Amniotic stem cell (primary cell): ENCODE measurements around the gene NAALADL2.

Experiments used
- DNase-seq: peaks from one replicate; lab custom pipeline; 2025; lab: John Stamatoyannopoulos, UW

Gene NAALADL2

DNA sequence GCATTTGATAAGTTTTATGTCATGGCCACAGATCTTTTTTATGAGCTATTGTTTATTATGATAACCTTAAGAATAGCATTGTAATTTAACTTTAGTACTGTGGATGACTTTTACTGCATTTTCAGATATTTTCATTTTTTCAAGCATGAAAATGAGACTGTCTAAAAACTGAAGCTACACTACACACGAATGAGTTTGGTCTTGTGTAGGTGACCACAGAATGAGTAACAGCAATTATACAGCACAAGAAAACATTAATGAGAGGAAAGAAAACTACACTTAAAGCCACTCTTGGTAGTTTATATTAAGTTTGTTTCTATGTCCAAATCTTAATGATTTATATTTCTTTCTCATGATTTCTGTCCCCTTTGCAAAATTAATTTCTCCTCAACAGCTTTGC lies 809.2 kb downstream of the NAALADL2 start:
- no peak for DNase-seq

DNA sequence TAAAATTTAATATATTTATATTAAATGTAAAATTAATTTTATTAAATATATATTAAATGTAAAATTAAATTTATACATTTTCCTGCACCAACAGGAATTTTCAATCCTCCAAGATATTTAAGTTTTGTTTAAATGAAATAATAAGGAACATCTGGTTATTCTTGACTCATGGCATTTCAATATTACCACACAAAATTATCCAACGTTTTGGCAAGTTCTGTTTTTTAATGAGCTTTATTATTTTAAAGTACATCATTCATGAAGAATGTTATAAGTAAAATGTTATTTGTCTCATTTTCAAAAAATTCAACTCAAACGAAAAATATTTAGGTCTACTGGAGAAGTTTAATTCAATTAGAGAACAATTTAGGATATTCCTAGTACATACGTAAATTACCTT lies 811.4 kb downstream of the NAALADL2 start:
- DNase-seq = no peak

DNA sequence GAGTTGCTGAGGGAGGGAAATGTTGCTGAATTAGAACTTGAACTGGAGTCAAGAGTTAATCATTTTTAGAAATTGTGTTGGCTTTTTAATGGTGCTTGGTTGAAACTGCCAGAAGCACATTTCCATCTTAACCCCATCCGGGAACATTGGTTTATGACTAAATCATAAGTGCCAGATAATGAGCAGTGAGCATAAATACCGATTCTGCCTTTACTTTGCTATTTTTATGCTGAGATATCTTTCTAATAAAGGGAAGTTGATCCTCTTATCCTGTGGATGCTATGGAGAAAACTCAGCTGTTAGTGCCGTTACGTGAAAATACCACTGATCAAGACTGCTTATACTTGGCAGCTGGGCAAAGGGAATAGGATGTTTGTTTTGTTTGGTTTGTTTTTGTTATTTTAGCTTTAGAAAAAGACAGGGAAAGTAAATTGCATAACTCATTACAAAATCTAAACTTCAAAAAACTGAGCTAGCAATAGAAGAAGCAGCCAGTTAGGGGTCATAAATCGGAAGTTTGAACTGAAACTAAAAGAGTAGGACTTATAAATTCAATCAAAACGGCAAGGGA lies 813.1 kb downstream of the NAALADL2 start:
- DNase-seq = no peak

DNA sequence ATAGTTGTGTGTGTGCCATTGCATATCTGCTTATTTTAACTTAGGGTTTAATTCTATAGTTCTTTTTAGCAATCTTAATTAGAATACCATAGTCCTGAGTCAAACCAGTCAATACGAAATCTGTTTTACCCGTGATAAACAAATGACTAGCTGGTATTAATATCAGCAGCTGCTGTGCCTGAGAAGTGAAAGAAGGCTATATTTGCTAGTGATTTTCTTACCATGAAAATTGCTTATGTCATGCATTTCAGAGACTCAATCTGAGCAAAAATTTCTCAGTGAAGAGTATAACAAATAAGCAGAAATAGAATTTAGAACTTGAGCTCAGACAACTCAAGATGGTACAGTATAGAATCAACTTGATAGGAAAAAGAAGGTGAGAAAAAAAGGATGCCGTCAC lies 820.4 kb downstream of the NAALADL2 start:
- no peak for DNase-seq

DNA sequence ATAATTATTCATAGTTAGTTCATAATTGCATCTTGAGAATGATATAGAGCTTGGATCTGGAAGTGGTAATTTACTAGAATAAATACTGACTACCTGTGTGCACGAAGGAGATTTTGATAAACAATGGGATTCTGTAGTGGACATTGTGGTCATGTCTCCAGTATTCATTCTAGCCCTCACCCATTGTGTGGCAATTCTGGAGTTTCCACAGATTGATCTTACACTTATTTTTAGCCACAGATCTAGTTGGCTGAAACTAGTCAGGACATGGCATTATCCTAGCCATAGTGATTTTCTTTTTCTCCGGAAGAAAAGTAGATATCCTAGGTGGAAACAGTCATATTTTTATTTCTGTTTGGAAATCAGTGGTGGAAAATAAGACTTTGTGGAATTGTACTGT lies 833.1 kb downstream of the NAALADL2 start:
- DNase-seq = no peak

DNA sequence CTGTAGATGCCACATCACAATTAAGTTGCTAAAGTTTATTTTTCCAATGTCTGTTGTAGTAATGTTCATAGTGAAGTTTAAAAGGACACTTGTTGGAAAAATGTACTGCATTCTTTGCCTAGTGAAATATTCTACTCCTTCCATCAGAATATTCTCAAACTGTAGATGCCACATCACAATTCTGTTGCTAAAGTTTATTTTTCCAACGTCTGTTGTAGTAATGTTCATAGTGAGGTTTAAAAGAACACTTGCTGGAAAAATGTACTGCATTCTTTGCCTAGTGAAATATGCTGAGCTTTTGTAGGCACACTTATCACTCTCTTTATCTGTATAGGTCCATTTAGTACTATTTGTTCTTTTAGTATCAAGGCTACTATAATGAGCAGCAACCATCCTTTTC lies 836.1 kb downstream of the NAALADL2 start:
- DNase-seq = no peak

DNA sequence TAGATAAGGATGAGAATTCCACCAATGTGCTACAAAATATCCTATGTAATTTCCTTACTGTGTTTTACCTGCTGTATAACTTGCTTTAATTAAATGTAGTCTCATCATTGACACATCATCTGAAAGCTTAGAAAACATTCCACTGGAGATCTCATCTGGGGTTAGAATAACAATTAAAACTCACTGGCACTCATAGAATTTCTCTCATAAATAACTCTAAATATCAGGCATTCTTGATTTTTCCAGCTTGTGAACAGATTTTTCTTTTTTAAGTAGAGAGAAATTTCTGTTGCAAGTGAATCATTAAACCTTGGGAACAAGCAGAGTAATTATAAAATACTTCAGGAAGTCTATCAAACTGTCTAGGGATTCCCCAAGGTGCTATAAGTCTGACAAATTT lies 843.8 kb downstream of the NAALADL2 start:
- DNase-seq = no peak

DNA sequence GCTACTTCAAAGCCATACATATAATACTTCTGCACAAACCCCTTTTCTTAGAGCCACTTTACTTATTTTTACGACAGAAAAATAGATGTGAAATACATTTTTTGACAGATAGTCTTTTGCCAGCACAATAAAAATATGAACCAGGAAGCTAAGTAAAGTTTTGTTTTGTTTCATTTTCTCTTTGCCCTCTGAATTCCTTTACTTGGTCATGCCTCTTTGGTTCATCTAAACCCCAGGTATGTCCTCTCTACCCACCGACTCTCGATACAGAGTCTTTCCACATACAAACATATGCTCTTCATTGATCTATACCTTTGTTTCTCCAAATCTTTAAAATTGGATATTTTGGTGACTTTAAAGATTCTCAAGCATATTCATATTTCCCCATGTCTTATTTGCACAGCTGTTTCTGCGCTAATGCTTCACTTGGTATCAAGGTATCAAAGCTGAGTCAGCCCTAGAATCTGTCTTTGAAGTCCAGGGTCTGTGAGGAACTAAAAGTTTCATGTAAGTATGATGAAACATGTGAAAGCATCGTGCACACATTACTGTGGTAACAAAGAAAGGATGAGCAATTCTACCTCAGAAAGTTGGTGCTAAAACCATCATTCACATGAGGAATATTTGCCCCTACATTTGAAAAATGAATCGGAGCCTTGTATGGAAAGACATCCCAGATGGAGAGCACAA lies 845.4 kb downstream of the NAALADL2 start:
- DNase-seq = no peak

DNA sequence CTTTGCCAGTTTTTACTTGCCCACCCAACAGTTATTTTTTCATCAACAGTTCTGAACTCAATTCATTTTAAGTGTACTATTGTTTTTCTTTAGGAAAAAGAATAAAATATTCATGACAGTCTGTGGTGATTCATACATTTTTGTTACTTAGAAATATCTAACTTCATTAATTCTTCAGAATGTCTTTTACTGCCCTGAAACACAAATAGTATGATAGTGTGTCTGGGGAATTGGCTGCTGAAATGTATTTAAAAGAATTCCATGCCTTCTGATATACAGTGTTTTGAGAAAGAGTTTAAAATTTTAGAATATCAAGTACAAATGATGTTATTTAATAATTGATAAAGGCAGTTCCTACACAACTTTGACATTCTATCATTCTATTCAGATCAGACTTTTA lies 854.1 kb downstream of the NAALADL2 start:
- no peak for DNase-seq

DNA sequence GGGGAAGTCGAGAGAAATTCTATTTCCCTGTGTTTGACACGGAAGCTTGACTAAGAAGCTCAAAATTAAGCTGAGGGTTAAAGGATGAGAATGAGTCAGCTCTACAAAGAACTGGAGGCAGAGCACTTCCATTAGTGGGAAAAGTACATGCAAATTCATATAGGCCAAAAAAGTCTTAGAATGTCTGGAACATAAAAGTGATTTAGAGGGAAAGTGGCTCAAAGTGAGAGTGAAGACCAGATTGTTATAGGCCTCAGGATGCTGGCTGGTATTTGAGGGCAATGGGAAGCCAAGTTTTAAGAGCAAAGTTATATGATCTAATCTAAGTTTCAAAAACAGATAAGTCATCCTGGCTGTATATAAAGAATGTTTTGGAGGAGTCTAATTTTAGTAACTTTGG lies 857.3 kb downstream of the NAALADL2 start:
- no peak for DNase-seq

DNA sequence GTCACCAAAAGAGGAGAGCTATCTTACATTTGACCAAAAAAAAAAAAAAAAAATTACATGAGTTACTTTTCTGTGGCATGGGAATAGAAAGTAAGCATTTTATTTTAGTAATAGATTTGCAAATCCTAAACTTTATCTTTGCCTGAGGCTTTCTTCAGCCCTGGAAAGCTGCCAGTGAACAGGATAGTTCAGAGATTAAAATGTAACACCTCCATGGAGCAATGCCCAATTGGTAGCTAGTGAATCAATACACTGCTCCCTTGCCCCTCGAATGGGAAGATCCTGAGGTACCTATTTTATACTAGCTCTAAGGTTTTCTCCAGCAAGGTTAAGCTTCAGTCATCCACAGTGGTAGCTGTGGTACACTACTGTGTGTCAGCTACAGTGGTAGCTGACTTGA lies 867.1 kb downstream of the NAALADL2 start:
- no peak for DNase-seq

DNA sequence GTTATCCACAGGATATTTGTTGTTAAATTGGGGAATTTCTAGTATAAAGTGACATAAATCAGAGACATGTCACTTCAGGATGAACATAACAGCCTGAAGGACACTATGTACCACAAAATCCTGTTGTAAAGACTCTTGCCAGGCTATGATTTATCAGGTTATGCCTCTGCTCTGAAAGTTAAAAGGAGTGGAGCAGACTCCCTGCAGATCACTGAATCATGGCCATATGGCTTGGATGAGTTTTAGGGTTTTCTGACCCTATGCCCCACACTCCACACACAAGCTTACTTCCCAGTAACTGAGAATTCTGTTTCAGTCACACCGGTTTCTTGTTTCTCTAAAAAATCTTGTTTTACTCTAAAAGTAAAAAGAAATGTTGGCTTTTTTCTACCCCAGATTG lies 869.4 kb downstream of the NAALADL2 start:
- DNase-seq = no peak

DNA sequence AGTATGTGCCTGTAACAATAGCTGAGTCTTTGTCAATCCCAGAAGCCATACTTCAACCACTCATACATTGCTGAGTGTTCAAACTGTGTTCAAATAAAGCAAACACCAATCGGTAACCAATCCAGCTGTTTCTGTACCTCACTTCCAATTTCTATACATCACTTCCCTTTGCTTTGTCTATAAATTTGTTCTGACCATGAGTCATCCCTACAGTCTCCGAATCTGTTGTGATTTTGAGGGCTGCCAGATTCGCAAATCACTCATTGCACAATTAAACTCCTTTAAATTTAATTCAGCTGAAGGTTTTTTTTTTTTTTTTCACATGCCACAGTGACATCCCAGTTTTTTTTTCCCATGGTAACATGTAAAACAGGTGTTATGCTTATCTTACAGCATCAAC lies 870.3 kb downstream of the NAALADL2 start:
- DNase-seq = no peak

DNA sequence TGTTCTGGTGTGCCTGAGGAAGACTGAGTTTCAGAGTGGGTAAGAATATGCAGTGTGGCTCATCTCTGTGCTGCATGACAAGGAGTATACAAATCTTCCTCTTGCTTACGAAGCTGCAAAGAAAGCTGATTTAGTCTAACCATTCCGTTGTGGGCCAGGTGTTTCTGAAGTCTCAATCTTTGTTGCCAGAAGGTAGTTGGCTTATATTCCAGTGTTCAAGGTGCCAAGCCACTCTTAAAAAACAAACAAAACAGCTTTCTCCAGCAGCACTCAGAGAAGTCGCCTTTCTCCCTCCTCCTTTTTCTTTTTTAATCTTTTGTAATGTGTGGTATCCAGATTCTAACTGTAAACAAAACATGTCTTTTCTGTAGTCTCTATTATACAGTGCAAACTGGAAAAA lies 872.4 kb downstream of the NAALADL2 start:
- no peak for DNase-seq

DNA sequence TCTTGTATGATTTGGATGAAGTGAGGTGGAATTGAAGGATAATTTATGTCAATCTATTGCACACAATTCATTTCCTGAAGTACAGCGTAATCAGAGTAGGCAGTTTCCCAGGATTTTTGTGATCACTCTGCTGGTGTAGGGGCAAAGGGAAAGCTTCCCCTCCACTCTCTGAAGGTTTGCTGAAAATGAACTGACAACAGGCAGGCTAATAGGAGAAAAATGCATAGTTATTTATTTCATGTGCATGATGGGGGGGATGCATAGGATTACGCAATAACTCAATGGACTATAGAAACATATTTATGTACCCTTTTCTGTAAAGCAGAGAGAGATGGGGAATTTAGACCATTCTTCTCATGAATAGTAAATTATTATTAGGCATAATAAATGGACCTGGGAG lies 872.9 kb downstream of the NAALADL2 start:
- DNase-seq = no peak

DNA sequence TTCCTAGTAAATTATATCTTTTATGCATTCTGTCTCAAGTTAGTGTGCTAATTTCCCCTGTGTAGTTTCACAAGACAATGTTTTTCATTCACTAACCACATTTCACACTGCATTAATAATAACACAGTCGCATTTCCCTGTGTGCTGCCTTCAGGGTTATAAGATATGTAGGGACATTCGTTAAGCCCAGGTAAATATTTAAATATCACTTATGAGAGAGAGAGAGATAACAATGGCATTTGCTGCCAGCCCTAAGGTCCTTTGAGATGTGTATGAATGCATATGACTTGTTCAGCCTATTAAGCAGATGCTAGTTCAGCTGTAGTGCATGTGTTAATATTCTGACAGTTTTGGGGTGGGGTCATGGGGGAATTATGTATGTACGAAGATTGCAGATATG lies 876.7 kb downstream of the NAALADL2 start:
- DNase-seq = no peak

DNA sequence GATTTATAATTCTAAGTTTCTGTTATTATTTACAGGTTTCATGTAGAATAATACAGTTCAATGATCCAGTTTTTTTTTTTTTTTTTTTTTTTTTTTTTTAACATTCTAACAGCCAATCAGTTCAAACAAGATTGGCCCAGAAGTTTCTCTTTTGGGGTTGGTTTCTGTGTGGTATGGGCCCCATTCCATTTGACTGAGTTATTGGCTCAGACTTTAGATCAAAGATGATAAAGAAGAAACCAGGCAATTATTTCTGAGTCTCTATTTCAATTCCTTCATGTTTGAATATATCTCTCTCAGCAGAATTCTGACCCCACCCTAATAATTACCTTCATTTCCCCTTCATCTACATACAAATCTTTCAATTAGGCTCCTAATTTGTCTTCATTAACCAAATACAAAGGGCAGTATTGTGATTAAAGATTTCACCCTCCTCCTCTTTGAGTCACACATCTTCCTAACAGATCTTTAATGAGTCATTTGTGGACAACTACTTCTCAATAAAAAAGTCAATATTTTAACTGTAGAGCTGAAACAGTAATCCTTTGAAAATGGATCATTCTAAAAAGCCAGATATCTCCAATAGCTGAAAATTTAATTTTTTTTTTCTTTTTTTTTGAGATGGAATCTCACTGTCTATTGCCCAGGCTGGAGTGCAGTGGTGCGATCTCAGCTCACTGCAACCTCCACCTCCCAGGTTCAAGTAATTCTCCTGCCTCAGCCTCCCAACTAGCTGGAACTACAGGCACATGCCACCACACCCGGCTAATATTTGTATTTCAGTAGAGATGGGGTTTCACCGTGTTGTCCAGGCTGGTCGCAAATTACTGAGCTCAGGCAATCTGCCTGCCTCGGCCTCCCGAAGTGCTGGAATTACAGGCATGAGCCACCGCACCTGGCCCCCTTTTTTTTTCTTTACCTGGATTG lies 878.8 kb downstream of the NAALADL2 start:
- no peak for DNase-seq

DNA sequence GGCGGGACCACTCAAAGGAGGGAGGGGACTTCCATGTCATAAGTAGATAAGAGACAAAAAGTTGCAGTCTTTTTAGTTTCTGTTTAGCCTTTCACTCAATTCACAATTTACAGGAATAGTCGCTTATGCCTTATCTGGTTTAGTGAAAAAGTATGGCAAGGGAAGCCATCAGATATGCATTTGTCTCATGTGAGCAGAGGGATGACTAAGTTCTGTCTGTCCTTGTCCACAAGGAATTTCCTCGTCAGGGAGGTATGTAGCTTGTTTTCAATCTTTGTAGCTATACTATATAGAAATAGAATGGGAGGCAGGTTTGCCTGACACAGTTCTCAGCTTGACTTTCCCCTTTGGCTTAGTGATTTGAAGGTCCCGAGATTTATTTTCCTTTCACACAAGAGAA lies 882.8 kb downstream of the NAALADL2 start:
- DNase-seq = no peak

DNA sequence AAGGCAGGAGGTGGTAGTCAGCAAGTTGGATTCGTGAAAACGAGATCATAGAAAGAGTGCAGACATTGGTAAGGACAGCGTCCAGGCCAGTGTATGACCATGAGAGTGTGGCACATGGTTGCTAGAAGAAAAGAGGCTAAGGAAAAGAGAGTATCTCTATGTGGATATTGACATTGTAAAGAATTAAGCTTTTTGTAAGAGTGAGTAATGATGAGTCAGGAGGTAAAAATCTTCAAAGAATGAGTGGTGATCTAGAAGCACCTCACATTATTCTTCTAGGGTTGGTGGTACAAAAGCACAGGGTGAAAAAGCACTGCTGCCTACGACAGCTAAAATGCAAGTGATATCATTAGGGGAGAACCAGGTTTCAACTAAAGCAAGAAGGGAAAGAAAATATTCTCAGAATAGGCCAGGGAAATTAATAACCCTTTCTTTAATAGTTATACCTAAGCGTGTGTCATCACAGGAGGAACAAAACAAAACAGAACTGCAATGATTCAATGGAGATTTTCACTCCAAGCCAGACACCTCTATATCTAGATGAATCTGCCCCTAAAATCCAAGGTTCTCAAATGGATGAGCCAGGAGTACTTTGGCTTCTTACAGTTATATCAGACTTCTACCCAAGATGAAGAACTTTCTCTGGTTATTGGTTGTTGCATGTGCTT lies 884.7 kb downstream of the NAALADL2 start:
- DNase-seq = no peak

DNA sequence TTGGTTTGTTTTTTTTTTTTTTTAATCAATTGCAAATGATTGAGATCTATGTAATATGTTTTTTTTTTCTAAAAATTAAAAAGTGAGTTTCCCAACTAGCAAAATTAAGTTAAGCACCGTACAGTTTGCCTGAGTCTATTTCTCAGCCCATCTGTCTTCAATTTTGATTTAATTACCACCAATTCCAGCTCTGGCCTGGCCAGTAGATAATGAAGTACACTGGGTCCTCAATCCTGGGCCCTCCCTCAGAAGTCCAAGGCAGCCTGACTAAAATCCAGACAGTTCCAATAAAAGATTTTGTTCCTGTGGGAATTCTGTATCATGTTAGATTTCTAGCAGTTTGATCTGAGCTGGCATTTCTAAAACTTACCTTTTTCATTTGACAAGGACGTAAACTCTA lies 887.2 kb downstream of the NAALADL2 start:
- no peak for DNase-seq

DNA sequence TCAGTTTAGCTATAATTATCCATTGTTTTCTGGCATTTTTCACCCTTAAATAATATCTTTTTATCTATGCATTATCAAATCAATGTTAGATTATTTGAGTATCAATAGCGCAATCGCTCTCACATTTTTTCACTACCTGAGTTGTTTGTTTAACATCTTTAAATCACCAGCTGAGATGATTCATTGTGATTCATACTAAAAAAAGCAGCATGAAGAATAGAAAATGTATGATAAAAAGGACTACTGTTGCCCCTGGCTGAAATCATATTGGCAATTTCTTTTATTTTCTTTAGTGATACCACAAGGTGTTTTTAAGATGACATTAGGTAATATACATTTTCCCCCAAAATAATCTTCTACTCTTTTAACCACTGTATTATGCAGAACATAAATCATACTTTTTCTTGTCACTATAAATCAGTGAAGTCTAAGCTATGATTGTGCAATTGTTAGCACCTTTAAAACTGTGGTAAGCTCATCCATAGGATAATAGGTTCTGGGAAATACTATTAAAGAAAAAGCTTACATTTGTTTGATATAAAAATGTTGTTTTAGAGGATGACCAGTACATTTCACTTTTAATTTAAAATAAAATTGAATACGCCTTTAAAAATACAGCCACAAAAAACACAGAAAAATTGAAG lies 889.1 kb downstream of the NAALADL2 start:
- no peak for DNase-seq

DNA sequence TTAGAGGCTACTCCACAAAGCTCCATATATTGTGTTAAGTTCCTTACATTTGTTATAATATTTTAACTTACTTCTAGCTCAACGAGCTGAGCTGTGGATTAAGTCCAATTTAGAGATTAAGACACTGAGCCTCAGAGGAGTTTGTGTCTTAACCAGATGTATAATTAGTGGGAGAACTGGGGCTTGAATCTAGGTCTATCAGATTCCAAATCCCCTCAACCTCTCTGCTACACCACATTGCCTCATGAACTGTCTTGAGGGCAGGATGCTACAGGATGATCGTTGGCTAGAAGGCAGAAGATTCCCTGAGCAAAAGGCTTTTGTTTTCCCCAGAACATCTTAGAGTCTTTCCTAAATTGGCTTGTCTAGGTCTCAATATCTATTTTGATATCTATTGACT lies 890.8 kb downstream of the NAALADL2 start:
- no peak for DNase-seq
